ENCODE results near the gene DPF1. TPM values are rescaled to one million over a fixed set of nuclear protein-coding genes. Genes with fewer than 3 reads are reported as not detected.

The DPF1 gene
- total RNA-seq, 1 donor from 2014 or later = 6.0 TPM

DNA sequence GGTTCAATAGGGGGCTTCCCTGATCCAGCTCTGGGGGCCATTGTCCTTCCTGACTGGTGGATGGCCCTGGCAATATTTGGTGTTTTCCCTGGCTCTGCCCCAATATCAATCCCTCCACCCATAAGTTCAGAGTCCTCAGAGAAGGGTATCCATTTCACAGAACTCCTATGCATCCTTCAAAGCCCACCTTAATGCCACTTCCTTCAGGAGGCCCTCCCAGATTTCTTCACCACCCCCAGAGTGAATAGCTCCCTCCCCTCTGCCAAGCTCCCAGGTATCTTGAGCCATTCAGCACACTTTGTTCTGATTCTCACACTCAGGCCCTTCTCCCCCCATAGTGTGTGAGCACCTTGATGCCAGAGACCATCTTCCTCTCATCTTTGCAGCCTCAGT, 26.4 kb upstream of the DPF1 start:
- H3K27ac Mint-ChIP-seq (ENCODE audit: unreplicated experiment) = no peak overlapping the region
- H3K27me3 Mint-ChIP-seq (ENCODE audit: unreplicated experiment) = peaks cover 13% of the 10 kb centered on the region
- H3K4me1 Mint-ChIP-seq (ENCODE audit: unreplicated experiment) = peaks cover 6% of the 10 kb centered on the region
- no peaks in the 10 kb centered on the region for H3K36me3 Mint-ChIP-seq (ENCODE audit: low read depth, unreplicated experiment)
- no peaks in the 10 kb centered on the region for H3K9me3 Mint-ChIP-seq (ENCODE audit: unreplicated experiment)
- DNase-seq (ENCODE audit: low spot score) = no peak
- H3K4me3 Mint-ChIP-seq (ENCODE audit: unreplicated experiment) = peak overlapping the region; percentile 47
- TF ChIP-seq, protein P1, sequence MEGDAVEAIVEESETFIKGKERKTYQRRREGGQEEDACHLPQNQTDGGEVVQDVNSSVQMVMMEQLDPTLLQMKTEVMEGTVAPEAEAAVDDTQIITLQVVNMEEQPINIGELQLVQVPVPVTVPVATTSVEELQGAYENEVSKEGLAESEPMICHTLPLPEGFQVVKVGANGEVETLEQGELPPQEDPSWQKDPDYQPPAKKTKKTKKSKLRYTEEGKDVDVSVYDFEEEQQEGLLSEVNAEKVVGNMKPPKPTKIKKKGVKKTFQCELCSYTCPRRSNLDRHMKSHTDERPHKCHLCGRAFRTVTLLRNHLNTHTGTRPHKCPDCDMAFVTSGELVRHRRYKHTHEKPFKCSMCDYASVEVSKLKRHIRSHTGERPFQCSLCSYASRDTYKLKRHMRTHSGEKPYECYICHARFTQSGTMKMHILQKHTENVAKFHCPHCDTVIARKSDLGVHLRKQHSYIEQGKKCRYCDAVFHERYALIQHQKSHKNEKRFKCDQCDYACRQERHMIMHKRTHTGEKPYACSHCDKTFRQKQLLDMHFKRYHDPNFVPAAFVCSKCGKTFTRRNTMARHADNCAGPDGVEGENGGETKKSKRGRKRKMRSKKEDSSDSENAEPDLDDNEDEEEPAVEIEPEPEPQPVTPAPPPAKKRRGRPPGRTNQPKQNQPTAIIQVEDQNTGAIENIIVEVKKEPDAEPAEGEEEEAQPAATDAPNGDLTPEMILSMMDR (IDR thresholded peaks at IDR 0.05; ENCODE audit: unreplicated experiment) = no peak

DNA sequence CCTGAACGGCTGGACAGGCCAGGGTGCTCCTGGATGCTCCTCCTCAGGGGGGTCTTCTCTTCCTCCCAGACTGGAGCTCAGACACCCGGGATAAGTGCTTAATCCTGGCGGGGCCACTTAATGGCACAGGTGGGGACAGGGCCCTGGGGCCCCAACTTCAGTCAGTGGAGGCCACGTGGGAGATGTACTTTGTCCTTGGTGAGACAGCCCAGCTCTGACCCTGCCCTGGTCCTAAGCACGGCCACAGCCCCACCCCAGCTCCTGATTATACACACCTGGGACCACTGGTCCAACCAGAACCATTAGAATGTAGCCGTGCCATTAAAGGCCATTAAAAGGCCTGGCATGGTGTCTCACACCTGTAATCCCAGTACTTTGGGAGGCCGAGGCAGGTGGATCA, 24.4 kb upstream of the DPF1 start:
- H3K27ac Mint-ChIP-seq (ENCODE audit: unreplicated experiment) = no peak overlapping the region
- no peaks in the 10 kb centered on the region for H3K9me3 Mint-ChIP-seq (ENCODE audit: unreplicated experiment)
- peaks cover 6% of the 10 kb centered on the region for H3K4me1 Mint-ChIP-seq (ENCODE audit: unreplicated experiment)

GRCh38 chr19:38247734-38248268, 23.8 kb upstream of the DPF1 start:
- peaks cover 8% of the 10 kb centered on the region for H3K27me3 Mint-ChIP-seq (ENCODE audit: unreplicated experiment)
- H3K9me3 Mint-ChIP-seq (ENCODE audit: unreplicated experiment) = no peaks in the 10 kb centered on the region
- H3K4me1 Mint-ChIP-seq (ENCODE audit: unreplicated experiment) = peaks cover 6% of the 10 kb centered on the region
- H3K36me3 Mint-ChIP-seq (ENCODE audit: low read depth, unreplicated experiment) = no peaks in the 10 kb centered on the region
- DNase-seq (ENCODE audit: low spot score) = no peak
- TF ChIP-seq, protein P1 (IDR thresholded peaks at IDR 0.05; ENCODE audit: unreplicated experiment) = no peak
- H3K4me3 Mint-ChIP-seq (ENCODE audit: unreplicated experiment) = no peak overlapping the region
- no peak overlapping the region for H3K27ac Mint-ChIP-seq (ENCODE audit: unreplicated experiment)

More for the DNA sequence above, 24.4 kb upstream of the DPF1 start:
- Mint-ChIP-seq H3K27me3 (ENCODE audit: unreplicated experiment) (peaks cover 8% of the 10 kb centered on the region), H3K4me3 (ENCODE audit: unreplicated experiment) (no peak overlapping the region), H3K36me3 (ENCODE audit: low read depth, unreplicated experiment) (no peaks in the 10 kb centered on the region)
- DNase-seq (ENCODE audit: low spot score) = no peak
- TF ChIP-seq, protein P1 (IDR thresholded peaks at IDR 0.05; ENCODE audit: unreplicated experiment) = no peak

GRCh38 chr19:38247126-38247525, 23.1 kb upstream of the DPF1 start:
- no peak overlapping the region for H3K4me3 Mint-ChIP-seq (ENCODE audit: unreplicated experiment)
- H3K4me1 Mint-ChIP-seq (ENCODE audit: unreplicated experiment) = peaks cover 6% of the 10 kb centered on the region
- H3K27ac Mint-ChIP-seq (ENCODE audit: unreplicated experiment) = no peak overlapping the region
- H3K27me3 Mint-ChIP-seq (ENCODE audit: unreplicated experiment) = peaks cover 7% of the 10 kb centered on the region
- TF ChIP-seq, protein P1 (IDR thresholded peaks at IDR 0.05; ENCODE audit: unreplicated experiment) = no peak
- DNase-seq (ENCODE audit: low spot score) = no peak
- H3K36me3 Mint-ChIP-seq (ENCODE audit: low read depth, unreplicated experiment) = no peaks in the 10 kb centered on the region
- H3K9me3 Mint-ChIP-seq (ENCODE audit: unreplicated experiment) = no peaks in the 10 kb centered on the region

DNA sequence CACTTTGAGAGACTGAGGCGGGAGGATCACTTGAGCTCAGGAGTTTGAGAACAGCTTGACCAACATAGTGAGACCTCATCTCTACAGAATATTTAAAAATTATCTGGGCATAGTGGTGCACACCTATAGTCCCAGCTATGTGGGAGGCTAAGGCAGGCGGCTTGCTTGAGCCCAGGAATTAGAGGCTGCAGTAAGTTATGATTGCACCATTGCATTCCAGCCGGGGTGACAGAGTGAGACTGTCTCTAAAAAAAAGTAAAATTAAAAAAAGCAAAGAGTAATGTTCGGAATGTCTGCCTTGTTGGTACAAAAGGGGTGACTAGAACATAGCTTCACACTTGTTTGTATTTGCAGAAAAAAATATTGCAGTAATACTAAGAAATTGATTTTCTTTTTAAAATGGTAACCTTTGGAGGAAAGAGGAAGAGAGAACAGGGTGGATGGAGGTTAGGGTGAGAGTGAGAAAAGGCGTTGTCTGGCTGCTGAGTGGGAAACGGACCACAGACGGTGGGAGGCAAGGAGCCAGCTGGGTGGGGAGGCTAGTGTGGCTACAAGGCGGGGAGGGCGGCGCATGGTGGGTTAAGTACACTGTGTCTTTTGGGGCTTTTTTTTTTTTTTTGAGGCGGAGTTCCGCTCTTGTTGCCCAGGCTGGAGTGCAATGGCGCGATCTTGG, 21.9 kb upstream of the DPF1 start:
- no peak for DNase-seq (ENCODE audit: low spot score)
- Mint-ChIP-seq H3K36me3 (ENCODE audit: low read depth, unreplicated experiment) (no peaks in the 10 kb centered on the region), H3K4me3 (ENCODE audit: unreplicated experiment) (no peak overlapping the region), H3K9me3 (ENCODE audit: unreplicated experiment) (no peaks in the 10 kb centered on the region), H3K4me1 (ENCODE audit: unreplicated experiment) (no peaks in the 10 kb centered on the region), H3K27me3 (ENCODE audit: unreplicated experiment) (peaks cover 1% of the 10 kb centered on the region), H3K27ac (ENCODE audit: unreplicated experiment) (no peak overlapping the region)
- TF ChIP-seq, protein P1 (IDR thresholded peaks at IDR 0.05; ENCODE audit: unreplicated experiment) = no peak

Data from endothelial cell (in vitro differentiated cells).